Activated B cell treated with CpG ODN at 0.5 μM for 24 hours (primary cell): ENCODE measurements around the gene GUCY2D. TPM values are rescaled to one million over a fixed set of nuclear protein-coding genes. Genes with fewer than 3 reads are reported as not detected.

Source experiments
- ATAC-seq: fragments of 200-7000 bp; cut with Tn5 transposase; one replicate; pipeline ENCODE4 v1.10.0; 2021; ENCODE audit warnings: low read depth, mild to moderate bottlenecking, moderate library complexity
- CTCF ChIA-PET: fragments of 350-600 bp; sonication (Branson Sonifier 250); formaldehyde crosslinking; loops from one replicate; lab custom pipeline; 2021; ENCODE audit warnings: antibody characterized with exemption; lab: Charles Lee
- POLR2A ChIA-PET: fragments of 350-600 bp; sonication (Branson Sonifier 250); formaldehyde crosslinking; loops from one replicate; lab custom pipeline; 2021; ENCODE audit warnings: antibody characterized with exemption; lab: Charles Lee
- DNase-seq: peaks from one replicate; pipeline ENCODE4 v3.0.0; 2022
- H3K27ac Mint-ChIP-seq: one replicate; pipeline ENCODE4 v1.8.0; 2020; ENCODE audit warnings: mixed read lengths
- H3K27me3 Mint-ChIP-seq: one replicate; pipeline ENCODE4 v1.8.0; 2021; ENCODE audit warnings: mixed read lengths
- H3K36me3 Mint-ChIP-seq: one replicate; pipeline ENCODE4 v1.8.0; 2021; ENCODE audit warnings: low read depth, mixed read lengths
- H3K4me1 Mint-ChIP-seq: one replicate; pipeline ENCODE4 v1.8.0; 2021; ENCODE audit warnings: mixed read lengths
- H3K4me3 Mint-ChIP-seq: one replicate; pipeline ENCODE4 v1.8.0; 2020; ENCODE audit warnings: mild to moderate bottlenecking, mixed read lengths
- H3K9me3 Mint-ChIP-seq: one replicate; pipeline ENCODE4 v1.8.0; 2020; ENCODE audit warnings: mixed read lengths
- CTCF ChIP-seq: fragments of 200-600 bp; IDR thresholded peaks from one replicate; pipeline ENCODE4 v1.8.0; 2022; ENCODE audit warnings: antibody characterized with exemption, mild to moderate bottlenecking
- intact Hi-C: fragments of 100-400 bp; cut with micrococcal nuclease; formaldehyde crosslinking; loops from one replicate; pipeline ENCODE4 v1.15.1; 2024
- total RNA-seq: library from RNA; stranded (reverse); gene quantifications from 2 replicates; pipeline ENCODE4 v1.2.3, GENCODE V29; 2022

GUCY2D gene
- total RNA-seq, 1 donor from 2014 or later = not detected

- H3K36me3 Mint-ChIP-seq = no peaks in the 10 kb centered on the region
- ATAC-seq = no peak
- peaks cover 28% of the 10 kb centered on the region for H3K27me3 Mint-ChIP-seq
- no peak for TF ChIP-seq CTCF
- no peak overlapping the region for H3K27ac Mint-ChIP-seq
- POLR2A ChIA-PET = no interaction called here
- intact Hi-C loops = no loop called here
- no peaks in the 10 kb centered on the region for H3K9me3 Mint-ChIP-seq
- peaks cover 12% of the 10 kb centered on the region for H3K4me1 Mint-ChIP-seq
- H3K4me3 Mint-ChIP-seq = no peak overlapping the region
- no peak for DNase-seq
- CTCF ChIA-PET = interaction anchor here (2.5 to 6.7 kb wide), 2 partner anchors 73 to 122 kb away, joined by 8 to 90 read pairs; no protein-coding TSS in a partner anchor
Measured at GRCh38 chr17:7984904-7985303, 17.5 kb upstream of the GUCY2D start.

- H3K27me3 Mint-ChIP-seq = peaks cover 21% of the 10 kb centered on the region
- POLR2A ChIA-PET = interaction anchor here (0.6 to 1.1 kb wide), 2 partner anchors 75 to 237 kb away, joined by 4 to 13 read pairs; no protein-coding TSS in a partner anchor
- no peaks in the 10 kb centered on the region for H3K9me3 Mint-ChIP-seq
- H3K36me3 Mint-ChIP-seq = no peaks in the 10 kb centered on the region
- ATAC-seq (no peak), DNase-seq (no peak)
- intact Hi-C loops = no loop called here
- no peak overlapping the region for H3K27ac Mint-ChIP-seq
- H3K4me1 Mint-ChIP-seq = peaks cover 17% of the 10 kb centered on the region
- CTCF ChIA-PET = interaction anchor here (0.7 to 6.7 kb wide), 7 partner anchors 75 to 244 kb away, joined by 3 to 90 read pairs (median 4); no protein-coding TSS in a partner anchor
- H3K4me3 Mint-ChIP-seq = no peak overlapping the region
- no peak for TF ChIP-seq CTCF
Measured at GRCh38 chr17:7987112-7987893, 15.1 kb upstream of the GUCY2D start.

GRCh38 chr17:7988750-7989178, 13.7 kb upstream of the GUCY2D start:
- peak overlapping the region; percentile 75 for H3K27ac Mint-ChIP-seq
- H3K9me3 Mint-ChIP-seq = no peaks in the 10 kb centered on the region
- H3K4me3 Mint-ChIP-seq = peak overlapping the region; percentile 77
- peaks cover 17% of the 10 kb centered on the region for H3K4me1 Mint-ChIP-seq
- peaks cover 12% of the 10 kb centered on the region for H3K27me3 Mint-ChIP-seq
- TF ChIP-seq CTCF = no peak
- intact Hi-C loops = no loop called here
- H3K36me3 Mint-ChIP-seq = no peaks in the 10 kb centered on the region
- ATAC-seq (peak; percentile 53), DNase-seq (no peak)
- ChIA-PET POLR2A (interaction anchor here (0.7 to 2.5 kb wide), 11 partner anchors 57 to 595 kb away, joined by 3 to 24 read pairs (median 4); partner anchors contain the start of genes CNTROB, NAA38, RNF227 and TRAPPC1), CTCF (interaction anchor here (0.7 to 6.7 kb wide), 22 partner anchors 10 to 245 kb away, joined by 3 to 90 read pairs (median 5); partner anchors contain the start of genes CNTROB, NAA38, RNF227 and TRAPPC1)

GRCh38 chr17:7989781-7990655, 12.4 kb upstream of the GUCY2D start:
- Mint-ChIP-seq H3K27ac (peak overlapping the region; percentile 75), H3K9me3 (no peaks in the 10 kb centered on the region), H3K4me3 (peak overlapping the region; percentile 77), H3K4me1 (peaks cover 17% of the 10 kb centered on the region), H3K27me3 (peaks cover 9% of the 10 kb centered on the region), H3K36me3 (no peaks in the 10 kb centered on the region)
- no peak for TF ChIP-seq CTCF
- peak; percentile 96 for DNase-seq
- ChIA-PET CTCF (interaction anchor here (0.6 to 6.7 kb wide), 37 partner anchors 8 to 653 kb away, joined by 3 to 90 read pairs (median 4); partner anchors contain the start of genes CNTROB, GUCY2D, NAA38 and RNF227), POLR2A (interaction anchor here (0.6 to 2.5 kb wide), 8 partner anchors 58 to 231 kb away, joined by 3 to 24 read pairs (median 6); partner anchors contain the start of genes CNTROB, NAA38, RNF227 and TRAPPC1)
- ATAC-seq = peak; percentile 94
- intact Hi-C loops = loop anchor here (1.0 to 5.0 kb wide), 8 partner anchors 52 to 247 kb away; partner anchors contain the start of genes CNTROB and NAA38
